GM18870 (cell line): ENCODE data around the gene TACC2.

ENCODE experiments used
- ATAC-seq: cut with Tn5 transposase; IDR thresholded peaks from one replicate; pipeline ENCODE4 v1.9.1; 2021; ENCODE audit warnings: moderate library complexity; ENCODE audit not compliant: unreplicated experiment

TACC2 gene

GRCh38 chr10:122116331-122116730 is 127.4 kb downstream of the TACC2 start:
- no peak for ATAC-seq

GRCh38 chr10:122117475-122117874 is 128.5 kb downstream of the TACC2 start:
- no peak for ATAC-seq

- ATAC-seq: no peak
Observed at GRCh38 chr10:122120008-122120744, 131.2 kb downstream of the TACC2 start.

GRCh38 chr10:122121059-122121458 is 132.1 kb downstream of the TACC2 start:
- ATAC-seq: no peak

- ATAC-seq: no peak
Observed at GRCh38 chr10:122122493-122122892, 133.5 kb downstream of the TACC2 start.

- no peak for ATAC-seq
Observed at GRCh38 chr10:122123186-122123585, 134.2 kb downstream of the TACC2 start.

- no peak for ATAC-seq
Observed at GRCh38 chr10:122124342-122124741, 135.4 kb downstream of the TACC2 start.

GRCh38 chr10:122124808-122125207 is 135.8 kb downstream of the TACC2 start:
- no peak for ATAC-seq

GRCh38 chr10:122126763-122127659 is 138.0 kb downstream of the TACC2 start:
- no peak for ATAC-seq

GRCh38 chr10:122127943-122128342 is 139.0 kb downstream of the TACC2 start:
- no peak for ATAC-seq

- ATAC-seq: no peak
Observed at GRCh38 chr10:122128357-122128756, 139.4 kb downstream of the TACC2 start.

- ATAC-seq: no peak
Observed at GRCh38 chr10:122130474-122131110, 141.6 kb downstream of the TACC2 start.

GRCh38 chr10:122132331-122132755 is 143.4 kb downstream of the TACC2 start:
- ATAC-seq: no peak

- no peak for ATAC-seq
Observed at GRCh38 chr10:122132882-122133565, 144.1 kb downstream of the TACC2 start.

- ATAC-seq: no peak
Observed at GRCh38 chr10:122135251-122136025, 146.5 kb downstream of the TACC2 start.

GRCh38 chr10:122138831-122139625 is 150.1 kb downstream of the TACC2 start:
- ATAC-seq: no peak

- no peak for ATAC-seq
Observed at GRCh38 chr10:122139627-122140170, 150.7 kb downstream of the TACC2 start.

GRCh38 chr10:122140461-122140902 is 151.5 kb downstream of the TACC2 start:
- ATAC-seq: no peak
